B cell (primary cell): ENCODE results near the gene TBC1D9B.

Experiments
- CTCF ChIP-seq: fragments of 200-600 bp; IDR thresholded peaks from one replicate; pipeline ENCODE4 v1.8.0; 2022; ENCODE audit warnings: antibody characterized with exemption, mild to moderate bottlenecking
- EZH2 ChIP-seq: IDR thresholded peaks from 2 replicates; pipeline ENCODE4 v1.6.1; 2012; ENCODE audit warnings: borderline replicate concordance, low read depth, mild to moderate bottlenecking, moderate library complexity, low read length; ENCODE audit not compliant: insufficient read depth, poor library complexity, severe bottlenecking

DNA sequence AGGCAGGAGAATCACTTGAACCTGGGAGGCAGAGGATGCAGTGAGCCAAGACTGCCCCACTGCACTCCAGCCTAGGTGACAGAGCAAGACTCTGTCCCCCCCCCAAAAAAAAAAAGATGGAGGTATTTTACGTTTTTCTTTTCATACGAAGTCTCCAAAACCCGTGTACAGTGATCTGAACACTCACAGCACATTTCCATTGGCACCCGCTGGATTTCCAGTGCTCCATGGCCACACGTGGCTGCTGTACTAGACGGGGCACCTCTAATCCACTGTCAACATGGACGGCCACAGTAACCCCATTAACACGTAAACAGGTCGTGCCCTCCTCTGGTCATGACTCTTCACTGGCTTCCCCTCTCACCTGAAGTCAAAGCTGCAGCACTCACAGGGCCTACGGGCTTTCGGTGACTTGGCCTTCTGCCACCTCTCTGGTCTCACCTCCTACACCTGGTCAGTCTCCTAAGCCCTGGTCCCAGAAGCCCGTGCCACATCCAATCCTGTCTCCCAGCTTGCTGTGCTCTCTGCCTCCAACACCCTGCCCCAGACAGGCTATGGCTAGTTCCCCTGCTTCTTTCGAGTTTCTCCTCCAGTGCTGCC, 22.1 kb downstream of the TBC1D9B start:
- TF ChIP-seq CTCF: no peak
- TF ChIP-seq EZH2: no peak
